Mammary epithelial cell (primary cell): Measurements from ENCODE around the gene RBMS3.

ENCODE experiments used
- CTCF ChIP-seq, 2 donors: IDR thresholded peaks in 1 of 2; conservative IDR thresholded peaks in 1 of 2; 2 replicates each; pipeline ENCODE4 v1.5.1; 2011 to 2012; ENCODE audit warnings: inconsistent platforms in 2 of 2, low read length in 2 of 2, mild to moderate bottlenecking in 2 of 2, control low read depth in 1 of 2, low read depth in 1 of 2; ENCODE audit not compliant: insufficient read depth in 1 of 2; ENCODE audit errors: extremely low read depth in 1 of 2
- EZH2 ChIP-seq: IDR thresholded peaks from 2 replicates; pipeline ENCODE4 v1.6.1; 2012; ENCODE audit warnings: low read length, inconsistent platforms, borderline replicate concordance

- TF ChIP-seq CTCF (conservative IDR thresholded peaks at IDR 0.05 in 1 of 2, IDR thresholded peaks at IDR 0.05 in 1 of 2; ENCODE audit: extremely low read depth in 1 of 2, insufficient read depth in 1 of 2, low read depth in 1 of 2, low read length in 2 of 2) (no peak), EZH2 (no peak)
Observed at GRCh38 chr3:29919571-29919970, 638.7 kb downstream of the RBMS3 start.
